ENCODE data around the gene ZNF90.

The ZNF90 gene

GRCh38 chr19:20153281-20153680 lies 75.5 kb downstream of the ZNF90 start:
- H3F3A ChIP-seq (ENCODE audit: control insufficient read depth, insufficient read depth), result no peaks in the 10 kb centered on the region
- no peaks in the 10 kb centered on the region for H3K9me2 ChIP-seq (replicated peaks; ENCODE audit: control insufficient read depth, low read length)
- no peak overlapping the region for H3K4me3 ChIP-seq (ENCODE audit: low read length)
- no peaks in the 10 kb centered on the region for H3K27me3 ChIP-seq (ENCODE audit: control insufficient read depth, low read length)
- peaks cover 2% of the 10 kb centered on the region; the same call in 1 of the 2 replicates for H3K9me3 ChIP-seq (ENCODE audit: control insufficient read depth, insufficient read depth, low read length)
- H4K20me1 ChIP-seq (ENCODE audit: control insufficient read depth, insufficient read depth, low read depth, low read length), result no peaks in the 10 kb centered on the region
- H3K27ac ChIP-seq (ENCODE audit: low read depth, low read length), result no peak overlapping the region
- no peaks in the 10 kb centered on the region for H3K79me2 ChIP-seq (ENCODE audit: control insufficient read depth, low read length)
- TF ChIP-seq EZH2phosphoT487 (IDR thresholded peaks at IDR 0.05; ENCODE audit: borderline replicate concordance, low read length), result no peak
- TF ChIP-seq, protein P1, sequence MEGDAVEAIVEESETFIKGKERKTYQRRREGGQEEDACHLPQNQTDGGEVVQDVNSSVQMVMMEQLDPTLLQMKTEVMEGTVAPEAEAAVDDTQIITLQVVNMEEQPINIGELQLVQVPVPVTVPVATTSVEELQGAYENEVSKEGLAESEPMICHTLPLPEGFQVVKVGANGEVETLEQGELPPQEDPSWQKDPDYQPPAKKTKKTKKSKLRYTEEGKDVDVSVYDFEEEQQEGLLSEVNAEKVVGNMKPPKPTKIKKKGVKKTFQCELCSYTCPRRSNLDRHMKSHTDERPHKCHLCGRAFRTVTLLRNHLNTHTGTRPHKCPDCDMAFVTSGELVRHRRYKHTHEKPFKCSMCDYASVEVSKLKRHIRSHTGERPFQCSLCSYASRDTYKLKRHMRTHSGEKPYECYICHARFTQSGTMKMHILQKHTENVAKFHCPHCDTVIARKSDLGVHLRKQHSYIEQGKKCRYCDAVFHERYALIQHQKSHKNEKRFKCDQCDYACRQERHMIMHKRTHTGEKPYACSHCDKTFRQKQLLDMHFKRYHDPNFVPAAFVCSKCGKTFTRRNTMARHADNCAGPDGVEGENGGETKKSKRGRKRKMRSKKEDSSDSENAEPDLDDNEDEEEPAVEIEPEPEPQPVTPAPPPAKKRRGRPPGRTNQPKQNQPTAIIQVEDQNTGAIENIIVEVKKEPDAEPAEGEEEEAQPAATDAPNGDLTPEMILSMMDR (IDR thresholded peaks at IDR 0.05; ENCODE audit: low read depth, low read length, poor library complexity, severe bottlenecking), result no peak
- no peak overlapping the region for H3K4me2 ChIP-seq (ENCODE audit: low read length)
- H3K4me1 ChIP-seq (ENCODE audit: control insufficient read depth, low read length), result no peaks in the 10 kb centered on the region
- H3K36me3 ChIP-seq (ENCODE audit: control insufficient read depth, low read length), result no peaks in the 10 kb centered on the region

GRCh38 chr19:20154636-20155035 lies 76.8 kb downstream of the ZNF90 start:
- Histone ChIP-seq H3K36me3 (ENCODE audit: control insufficient read depth, low read length) (no peaks in the 10 kb centered on the region), H4K20me1 (ENCODE audit: control insufficient read depth, insufficient read depth, low read depth, low read length) (no peaks in the 10 kb centered on the region), H3K4me1 (ENCODE audit: control insufficient read depth, low read length) (no peaks in the 10 kb centered on the region), H3K4me3 (ENCODE audit: low read length) (no peak overlapping the region), H3K27me3 (ENCODE audit: control insufficient read depth, low read length) (no peaks in the 10 kb centered on the region), H3K27ac (ENCODE audit: low read depth, low read length) (no peak overlapping the region), H3K4me2 (ENCODE audit: low read length) (no peak overlapping the region), H3K9me3 (ENCODE audit: control insufficient read depth, insufficient read depth, low read length) (peaks cover 2% of the 10 kb centered on the region; the same call in 1 of the 2 replicates), H3K9me2 (replicated peaks; ENCODE audit: control insufficient read depth, low read length) (no peaks in the 10 kb centered on the region), H3K79me2 (ENCODE audit: control insufficient read depth, low read length) (no peaks in the 10 kb centered on the region), H3F3A (ENCODE audit: control insufficient read depth, insufficient read depth) (no peaks in the 10 kb centered on the region)
- TF ChIP-seq, protein P1 (IDR thresholded peaks at IDR 0.05; ENCODE audit: low read depth, low read length, poor library complexity, severe bottlenecking), result no peak
- no peak for TF ChIP-seq EZH2phosphoT487 (IDR thresholded peaks at IDR 0.05; ENCODE audit: borderline replicate concordance, low read length)

- Histone ChIP-seq H3K4me1 (ENCODE audit: control insufficient read depth, low read length) (peaks cover 13% of the 10 kb centered on the region), H3K79me2 (ENCODE audit: control insufficient read depth, low read length) (peaks cover 8% of the 10 kb centered on the region), H3K4me3 (ENCODE audit: low read length) (no peak overlapping the region), H4K20me1 (ENCODE audit: control insufficient read depth, insufficient read depth, low read depth, low read length) (no peaks in the 10 kb centered on the region), H3K4me2 (ENCODE audit: low read length) (no peak overlapping the region), H3K27me3 (ENCODE audit: control insufficient read depth, low read length) (no peaks in the 10 kb centered on the region), H3K27ac (ENCODE audit: low read depth, low read length) (no peak overlapping the region), H3K9me3 (ENCODE audit: control insufficient read depth, insufficient read depth, low read length) (peaks cover 17% of the 10 kb centered on the region), H3K9me2 (replicated peaks; ENCODE audit: control insufficient read depth, low read length) (no peaks in the 10 kb centered on the region), H3F3A (ENCODE audit: control insufficient read depth, insufficient read depth) (no peaks in the 10 kb centered on the region), H3K36me3 (ENCODE audit: control insufficient read depth, low read length) (peaks cover 3% of the 10 kb centered on the region)
- TF ChIP-seq, protein P1 (IDR thresholded peaks at IDR 0.05; ENCODE audit: low read depth, low read length, poor library complexity, severe bottlenecking), result no peak
- TF ChIP-seq EZH2phosphoT487 (IDR thresholded peaks at IDR 0.05; ENCODE audit: borderline replicate concordance, low read length), result no peak
Measured at GRCh38 chr19:20162821-20163220, 85.0 kb downstream of the ZNF90 start.
